Neural progenitor cell (in vitro differentiated cells): ENCODE data around the gene PLEKHG5.

ENCODE experiments used
- CTCF ChIP-seq: fragments of 200-600 bp; sonication (generic); IDR thresholded peaks from 2 replicates; pipeline ENCODE4 v1.5.1; 2017; ENCODE audit warnings: antibody characterized with exemption, mild to moderate bottlenecking
- EZH2 ChIP-seq: fragments of 200-600 bp; sonication (generic); IDR thresholded peaks from 2 replicates; pipeline ENCODE4 v1.6.1; 2017; ENCODE audit warnings: antibody characterized with exemption, mild to moderate bottlenecking, moderate library complexity
- EZH2phosphoT487 ChIP-seq: fragments of 200-600 bp; sonication (generic); IDR thresholded peaks from 2 replicates; pipeline ENCODE4 v1.6.1; 2017; ENCODE audit warnings: antibody characterized with exemption

- no peak for TF ChIP-seq CTCF
- TF ChIP-seq EZH2: no peak
- no peak for TF ChIP-seq EZH2phosphoT487
These were observed 73.4 kb downstream of the PLEKHG5 start for GRCh38 chr1:6417961-6418667.
